K562 (cell line): ENCODE measurements around the gene BRAF. TPM values are rescaled to one million over a fixed set of nuclear protein-coding genes. Genes with fewer than 3 reads are reported as not detected.
"Not testable (repeated sequence)": the region's sequence is repeated elsewhere in the genome, so short reads cannot be mapped to it uniquely, and the experiment has no call there.

Experiments used
- ATAC-seq: fragments of 200-7000 bp; cut with Tn5 transposase; 3 replicates; pipeline ENCODE4 v1.9.1; 2020; ENCODE audit warnings: moderate library complexity
- BruUV-seq: library from RNA; stranded (reverse); fragments of 400-500 nt; replicated peaks from 2 replicates; lab custom pipeline; 2021; lab: Mats Ljungman, UMichigan
- CTCF ChIA-PET: fragments of 300-600 bp; formaldehyde crosslinking; extraction: SDS; loops from one replicate; lab custom pipeline; 2021; ENCODE audit warnings: low intra/inter-chr PET ratio; lab: Yijun Ruan, JAX
- POLR2A ChIA-PET: fragments of 300-600, 350-650 bp; sonication (Branson Sonifier 250); formaldehyde crosslinking; extraction: SDS; loops from one replicate; lab custom pipeline; 2021; ENCODE audit warnings: antibody characterized with exemption, inconsistent platforms; lab: Yijun Ruan, JAX
- DNase-seq, 4 experiments: peaks; one replicate each; pipeline versions ENCODE4 v3.0.0 to v3.0.0-alpha.2; 2011 to 2018; ENCODE audit warnings: low spot score in 3 of 4, mixed read lengths in 3 of 4; ENCODE audit errors: extremely low read depth in 1 of 4
- FAIRE-seq: peaks from 2 replicates; lab custom pipeline; 2011; peaks lifted over from hg19 to GRCh38; lab: Jason Lieb, UNC
- H2AFZ ChIP-seq: 2 replicates; pipeline ENCODE4 v1.6.0; 2011; ENCODE audit warnings: low read depth, low read length, control low read depth, inconsistent platforms
- H3K27ac ChIP-seq: fragments of 200-600 bp; 3 replicates; pipeline ENCODE4 v1.8.0; 2011; ENCODE audit warnings: low read depth, mild to moderate bottlenecking, control low read depth, inconsistent platforms, low read length, moderate library complexity, mixed read lengths; ENCODE audit errors: extremely low read depth
- H3K27me3 ChIP-seq, 2 experiments: fragments of 300-600 bp in 1 of 2; 2 replicates in 1 of 2; 3 replicates in 1 of 2; pipeline versions ENCODE4 v1.6.0 to v1.8.0; 2011; ENCODE audit warnings: inconsistent platforms in 2 of 2, low read length in 2 of 2, mild to moderate bottlenecking in 1 of 2, mixed read lengths in 1 of 2, moderate library complexity in 1 of 2; ENCODE audit not compliant: control insufficient read depth in 2 of 2, insufficient read depth in 2 of 2
- H3K36me3 ChIP-seq: fragments of 300-600 bp; 3 replicates; pipeline ENCODE4 v1.8.0; 2011; ENCODE audit warnings: mild to moderate bottlenecking, low read length, inconsistent platforms; ENCODE audit not compliant: control insufficient read depth, insufficient read depth
- H3K4me1 ChIP-seq, 2 experiments: fragments of 200-600 bp in 1 of 2; replicated peaks in 1 of 2; 2 replicates in 1 of 2; 3 replicates in 1 of 2; pipeline versions ENCODE4 v1.5.1 to v1.8.0; 2011; ENCODE audit warnings: inconsistent platforms in 2 of 2, low read length in 2 of 2, mild to moderate bottlenecking in 1 of 2, mixed read lengths in 1 of 2, moderate library complexity in 1 of 2; ENCODE audit not compliant: control insufficient read depth in 2 of 2, insufficient read depth in 2 of 2
- H3K4me2 ChIP-seq: 2 replicates; pipeline ENCODE4 v1.6.1; 2011; ENCODE audit warnings: low read length, control low read depth, inconsistent platforms, mixed read lengths; ENCODE audit not compliant: insufficient read depth
- H3K4me3 ChIP-seq: fragments of 200-600 bp; sonication (generic), shearing (Covaris generic); 2 replicates; pipeline ENCODE4 v1.5.1; 2016; ENCODE audit warnings: control low read depth, inconsistent platforms
- H3K79me2 ChIP-seq: fragments of 200-600 bp; 3 replicates; pipeline ENCODE4 v1.8.0; 2011; ENCODE audit warnings: low read length, inconsistent platforms; ENCODE audit not compliant: control insufficient read depth, insufficient read depth
- H3K9ac ChIP-seq, 2 experiments: 2 replicates each; pipeline versions ENCODE4 v1.6.0 to v1.6.1; 2011; ENCODE audit warnings: low read depth in 2 of 2, low read length in 2 of 2, control low read depth in 1 of 2, inconsistent platforms in 1 of 2, mild to moderate bottlenecking in 1 of 2, mixed read lengths in 1 of 2; ENCODE audit not compliant: insufficient read depth in 1 of 2
- H3K9me1 ChIP-seq: one replicate; pipeline ENCODE4 v1.6.0; 2011; ENCODE audit warnings: inconsistent platforms, mild to moderate bottlenecking, low read length, moderate library complexity; ENCODE audit not compliant: control insufficient read depth, insufficient read depth
- H3K9me3 ChIP-seq: replicated peaks from 2 replicates; pipeline ENCODE4 v1.5.1; 2011; ENCODE audit warnings: low read depth, low read length, inconsistent platforms; ENCODE audit not compliant: control insufficient read depth, insufficient read depth
- H4K20me1 ChIP-seq: replicated peaks from 2 replicates; pipeline ENCODE4 v1.6.1; 2011; ENCODE audit warnings: low read length, inconsistent platforms, mixed read lengths; ENCODE audit not compliant: control insufficient read depth, insufficient read depth
- FOXP1 ChIP-seq: sonication (generic); formaldehyde crosslinking; IDR thresholded peaks from 2 replicates; pipeline ENCODE4 v1.8.0; 2022; ENCODE audit warnings: mild to moderate bottlenecking, missing genetic modification reagents
- WGBS: fragments of 100-300 bp; shearing (Covaris generic); methylation state at CpG from one replicate; pipeline ENCODE4 v1.1.6; 2016; ENCODE audit warnings: low coverage, mixed read lengths; ENCODE audit not compliant: insufficient coverage; ENCODE audit errors: missing lambda C conversion rate; 5-methylcytosine and 5-hydroxymethylcytosine counted together
- in situ Hi-C: fragments of 300-500 bp; cut with MboI; formaldehyde crosslinking; loops from 4 replicates; pipeline ENCODE4 v1.15.0; 2018; ENCODE audit warnings: inconsistent platforms, mixed read lengths
- intact Hi-C: fragments of 100-400 bp; cut with micrococcal nuclease; formaldehyde crosslinking; loops from 2 replicates; pipeline ENCODE4 v1.14.2; 2022
- polyA plus RNA-seq, 8 experiments: library from polyadenylated mRNA; depleted of rRNA in 4 of 8; stranded (reverse) in 5 of 8; unstranded in 3 of 8; fragments of >200 nt; fragmentation: Nextera tagmentation in 2 of 8; fragmentation: Illumina TruSeq in 1 of 8; extraction: Ambion mirVana in 2 of 8; extraction: Trizol in 1 of 8; gene quantifications; 2 replicates each; pipeline versions ENCODE4 v1.2.1 to v1.2.3, GENCODE V29; 2011 to 2014; ENCODE audit warnings: inconsistent platforms in 1 of 8, missing spikeins in 1 of 8
- total RNA-seq, 7 experiments: library from RNA; depleted of rRNA in 6 of 7; stranded (reverse); fragments of >200 nt in 6 of 7; fragmentation: Illumina TruSeq in 2 of 7; extraction: Trizol in 2 of 7; gene quantifications; 2 replicates each; pipeline versions ENCODE4 v1.2.1 to v1.2.3, GENCODE V29; 2011 to 2021; ENCODE audit warnings: low replicate concordance in 1 of 7

BRAF gene
- total and polyA plus RNA-seq, 9 of the 15 experiments (the other 6 are each of a cell fraction or from before 2014, with no cell fraction given): 3.6 to 38.3 (median 21.9) TPM

GRCh38 chr7:140883378-140883777 is 41.4 kb downstream of the BRAF start:
- POLR2A ChIA-PET: no interaction called here
- H3K4me1 ChIP-seq: no peaks in the 10 kb centered on the region; a peak in 1 of 5 replicates
- no peaks in the 10 kb centered on the region for H3K27me3 ChIP-seq

GRCh38 chr7:140882834-140883233 is 41.9 kb downstream of the BRAF start:
- H3K27ac ChIP-seq, H3K9me1 ChIP-seq, H2AFZ ChIP-seq, H4K20me1 ChIP-seq, H3K27me3 ChIP-seq, H3K9ac ChIP-seq, POLR2A ChIA-PET, H3K9me3 ChIP-seq, ATAC-seq, BruUV-seq, H3K36me3 ChIP-seq, intact Hi-C loops, CTCF ChIA-PET, in situ Hi-C loops, H3K4me2 ChIP-seq, FAIRE-seq, H3K4me3 ChIP-seq, H3K4me1 ChIP-seq, DNase-seq: not testable (repeated sequence)
- H3K79me2 ChIP-seq: peaks cover 56% of the 10 kb centered on the region
- 100% methylated on average over 2 of the region's 2 CpGs for WGBS

More at GRCh38 chr7:140883378-140883777, 41.4 kb downstream of the BRAF start:
- Histone ChIP-seq H4K20me1 (no peaks in the 10 kb centered on the region), H3K9me1 (no peaks in the 10 kb centered on the region), H3K4me2 (no peak overlapping the region), H3K27ac (no peak overlapping the region), H3K36me3 (no peaks in the 10 kb centered on the region), H3K9ac (no peak overlapping the region), H3K79me2 (peaks cover 56% of the 10 kb centered on the region), H3K4me3 (no peak overlapping the region), H2AFZ (no peak overlapping the region), H3K9me3 (no peaks in the 10 kb centered on the region)
- BruUV-seq: no TSS peak
- intact Hi-C loops: no loop called here
- in situ Hi-C loops: no loop called here
- CTCF ChIA-PET: no interaction called here
- FAIRE-seq (no peak), ATAC-seq (no peak), DNase-seq (no peak)
- 90% methylated on average over 1 of the region's 1 CpG for WGBS
- TF ChIP-seq FOXP1 (CRISPR knock-in tag): no peak
